Parathyroid adenoma (tissue), 2 donors: ENCODE data around the gene ZGPAT.

Source experiments
- H2AFZ ChIP-seq: fragments of 300-600 bp; sonication (generic); one replicate; pipeline ENCODE4 v1.7.0; 2017; ENCODE audit warnings: antibody characterized with exemption, mild to moderate bottlenecking
- H3K27ac ChIP-seq: fragments of 300-600 bp; sonication (generic); one replicate; pipeline ENCODE4 v1.7.0; 2017
- H3K27me3 ChIP-seq: fragments of 300-600 bp; sonication (generic); one replicate; pipeline ENCODE4 v1.7.0; 2017; ENCODE audit warnings: low read length; ENCODE audit not compliant: control insufficient read depth, insufficient read depth
- H3K36me3 ChIP-seq: fragments of 300-600 bp; sonication (generic); one replicate; pipeline ENCODE4 v1.7.0; 2017; ENCODE audit warnings: low read length; ENCODE audit not compliant: control insufficient read depth, insufficient read depth
- H3K4me1 ChIP-seq: fragments of 300-600 bp; sonication (generic); one replicate; pipeline ENCODE4 v1.7.0; 2017; ENCODE audit warnings: control low read depth
- H3K4me2 ChIP-seq: fragments of 300-600 bp; sonication (generic); one replicate; pipeline ENCODE4 v1.7.0; 2017; ENCODE audit warnings: low read length
- H3K4me3 ChIP-seq: fragments of 300-600 bp; sonication (generic); one replicate; pipeline ENCODE4 v1.7.0; 2017; ENCODE audit warnings: low read depth, low read length
- H3K79me2 ChIP-seq: fragments of 300-600 bp; sonication (generic); one replicate; pipeline ENCODE4 v1.7.0; 2017; ENCODE audit warnings: control low read depth
- H3K9ac ChIP-seq: fragments of 300-600 bp; sonication (generic); one replicate; pipeline ENCODE4 v1.7.0; 2017; ENCODE audit warnings: mild to moderate bottlenecking
- H3K9me3 ChIP-seq: fragments of 300-600 bp; sonication (generic); one replicate; pipeline ENCODE4 v1.7.0; 2017; ENCODE audit warnings: low read length; ENCODE audit not compliant: control insufficient read depth
- CTCF ChIP-seq: fragments of 300-600 bp; sonication (generic); IDR thresholded peaks from one replicate; pipeline ENCODE4 v1.7.0; 2017; ENCODE audit warnings: antibody characterized with exemption, mild to moderate bottlenecking
- donor health status: primary hyperparathyroidism.

Gene ZGPAT

DNA sequence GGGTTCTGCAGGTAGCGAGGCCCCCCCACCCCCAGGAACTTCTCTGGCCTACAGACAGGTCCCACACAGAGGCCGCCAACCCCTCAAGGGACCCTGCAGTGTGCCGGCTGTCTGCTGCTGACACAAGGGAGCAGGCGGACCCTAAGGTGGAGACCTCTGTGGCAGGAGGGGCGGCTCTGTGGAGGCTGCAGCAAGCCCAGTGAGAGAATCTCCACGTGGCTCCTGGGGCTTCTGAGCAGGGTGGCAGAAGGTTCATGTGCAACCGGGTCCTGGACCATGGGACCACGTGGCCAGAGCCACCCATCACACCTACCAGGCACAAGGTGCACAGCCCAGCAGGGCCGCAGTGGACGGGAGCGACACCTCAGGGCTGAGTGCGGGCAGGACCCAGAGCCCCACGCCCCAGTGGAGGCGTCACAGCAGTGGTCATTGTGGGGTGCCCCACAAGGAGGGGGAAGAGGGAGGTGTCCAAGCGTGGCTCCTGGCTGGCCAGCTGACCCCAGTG, 4.3 kb upstream of the ZGPAT start:
- Histone ChIP-seq H3K9ac (no peak overlapping the region), H3K4me3 (no peak overlapping the region), H3K9me3 (no peaks in the 10 kb centered on the region), H3K36me3 (no peaks in the 10 kb centered on the region), H3K27me3 (no peaks in the 10 kb centered on the region), H3K79me2 (peaks cover 55% of the 10 kb centered on the region), H3K27ac (no peak overlapping the region), H3K4me2 (no peak overlapping the region), H3K4me1 (peaks cover 7% of the 10 kb centered on the region), H2AFZ (no peak overlapping the region)
- TF ChIP-seq CTCF: no peak

- H3K9me3 ChIP-seq: no peaks in the 10 kb centered on the region
- H3K27ac ChIP-seq: no peak overlapping the region
- TF ChIP-seq CTCF: no peak
- peaks cover 56% of the 10 kb centered on the region for H3K79me2 ChIP-seq
- no peak overlapping the region for H3K4me2 ChIP-seq
- H2AFZ ChIP-seq: no peak overlapping the region
- no peak overlapping the region for H3K4me3 ChIP-seq
- no peak overlapping the region for H3K9ac ChIP-seq
- no peaks in the 10 kb centered on the region for H3K27me3 ChIP-seq
- H3K4me1 ChIP-seq: peaks cover 9% of the 10 kb centered on the region
- H3K36me3 ChIP-seq: no peaks in the 10 kb centered on the region
These were observed 3.7 kb upstream of the ZGPAT start for GRCh38 chr20:63703976-63704748.

- H3K4me2 ChIP-seq: no peak overlapping the region
- no peak overlapping the region for H3K9ac ChIP-seq
- peaks cover 57% of the 10 kb centered on the region for H3K79me2 ChIP-seq
- H3K36me3 ChIP-seq: no peaks in the 10 kb centered on the region
- H3K4me1 ChIP-seq: peaks cover 9% of the 10 kb centered on the region
- no peaks in the 10 kb centered on the region for H3K27me3 ChIP-seq
- no peaks in the 10 kb centered on the region for H3K9me3 ChIP-seq
- no peak overlapping the region for H3K27ac ChIP-seq
- no peak overlapping the region for H2AFZ ChIP-seq
- no peak for TF ChIP-seq CTCF
- no peak overlapping the region for H3K4me3 ChIP-seq
These were observed 3.1 kb upstream of the ZGPAT start for GRCh38 chr20:63704749-63705117.

DNA sequence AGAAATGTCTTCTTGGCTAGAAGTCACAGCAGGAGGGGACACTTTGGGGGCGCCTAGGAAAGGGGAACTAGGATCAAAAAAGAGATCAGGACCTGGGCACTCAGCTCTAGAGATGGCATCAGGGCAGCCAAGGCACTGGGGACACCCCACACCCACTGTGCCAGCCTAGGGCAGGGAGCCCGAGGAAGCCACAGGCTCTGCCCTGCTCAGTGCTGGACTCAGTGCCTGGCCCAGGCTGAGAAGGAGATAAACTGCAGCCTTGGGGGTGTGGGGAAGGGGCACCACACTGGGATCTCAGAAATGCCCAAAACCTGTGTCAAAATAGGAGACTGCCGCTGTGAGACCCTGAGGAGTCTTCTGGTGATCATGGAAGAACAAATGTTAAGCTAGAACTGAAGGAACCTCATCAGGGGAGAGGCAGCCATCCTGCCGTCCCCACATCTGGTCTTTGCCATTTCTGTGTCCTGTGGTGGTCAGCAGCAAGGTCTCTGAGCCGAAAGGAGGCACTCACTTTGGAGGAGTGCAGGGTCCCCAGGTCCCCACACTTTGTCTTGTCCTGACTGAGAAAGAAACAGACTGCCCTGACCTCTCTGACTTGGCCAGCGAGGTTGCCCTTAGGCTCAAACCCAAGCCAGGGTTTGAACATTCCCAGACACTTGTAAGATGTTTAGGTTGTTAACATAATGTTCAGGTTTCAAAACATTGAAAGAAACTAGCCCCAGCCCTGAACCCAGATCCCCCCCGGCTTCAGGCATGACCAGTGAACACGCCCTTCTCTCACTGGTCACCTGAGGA, 2.4 kb upstream of the ZGPAT start:
- no peak overlapping the region for H3K4me3 ChIP-seq
- no peaks in the 10 kb centered on the region for H3K36me3 ChIP-seq
- peaks cover 9% of the 10 kb centered on the region for H3K4me1 ChIP-seq
- H3K79me2 ChIP-seq: peaks cover 50% of the 10 kb centered on the region
- no peak overlapping the region for H3K27ac ChIP-seq
- no peaks in the 10 kb centered on the region for H3K27me3 ChIP-seq
- no peak for TF ChIP-seq CTCF
- H3K9me3 ChIP-seq: no peaks in the 10 kb centered on the region
- no peak overlapping the region for H2AFZ ChIP-seq
- H3K9ac ChIP-seq: no peak overlapping the region
- no peak overlapping the region for H3K4me2 ChIP-seq
